TTC549 (cell line): ENCODE measurements around the gene PRKCQ.

Source experiments
- FAIRE-seq: peaks from 2 replicates; lab custom pipeline; 2012; peaks lifted over from hg19 to GRCh38; lab: Jason Lieb, UNC

Gene PRKCQ

GRCh38 chr10:6579904-6580278 lies at the start of gene PRKCQ:
Gene PRKCQ, minus strand, starts transcription at chr10:6580276. Its CDS starts 65,141 bp downstream, at chr10:6515135.
- no peak for FAIRE-seq

GRCh38 chr10:6625428-6625827 lies 45.4 kb upstream of the PRKCQ start:
- no peak for FAIRE-seq

- no peak for FAIRE-seq
These were observed 44.3 kb upstream of the PRKCQ start for GRCh38 chr10:6624392-6624791.

- no peak for FAIRE-seq
These were observed 42.8 kb upstream of the PRKCQ start for GRCh38 chr10:6622921-6623320.

- FAIRE-seq = no peak
These were observed 41.5 kb upstream of the PRKCQ start for GRCh38 chr10:6621536-6621935.

- no peak for FAIRE-seq
These were observed 39.6 kb upstream of the PRKCQ start for GRCh38 chr10:6619660-6620059.

- FAIRE-seq = no peak
These were observed 38.3 kb upstream of the PRKCQ start for GRCh38 chr10:6618340-6618739.

GRCh38 chr10:6617309-6618076 lies 37.4 kb upstream of the PRKCQ start:
- FAIRE-seq = no peak

- no peak for FAIRE-seq
These were observed 35.9 kb upstream of the PRKCQ start for GRCh38 chr10:6615971-6616370.

- FAIRE-seq = no peak
These were observed 32.3 kb upstream of the PRKCQ start for GRCh38 chr10:6612371-6612770.

GRCh38 chr10:6610647-6611046 lies 30.6 kb upstream of the PRKCQ start:
- no peak for FAIRE-seq

- FAIRE-seq = no peak
These were observed 29.5 kb upstream of the PRKCQ start for GRCh38 chr10:6609625-6610024.

GRCh38 chr10:6607778-6608177 lies 27.7 kb upstream of the PRKCQ start:
- no peak for FAIRE-seq

- FAIRE-seq = no peak
These were observed 27.1 kb upstream of the PRKCQ start for GRCh38 chr10:6607182-6607581.

GRCh38 chr10:6603142-6604125 lies 23.4 kb upstream of the PRKCQ start:
- no peak for FAIRE-seq

GRCh38 chr10:6602700-6603084 lies 22.6 kb upstream of the PRKCQ start:
- no peak for FAIRE-seq

- no peak for FAIRE-seq
These were observed 22.1 kb upstream of the PRKCQ start for GRCh38 chr10:6602026-6602699.

- FAIRE-seq = no peak
These were observed 21.2 kb upstream of the PRKCQ start for GRCh38 chr10:6601246-6601805.

- FAIRE-seq = no peak
These were observed 20.3 kb upstream of the PRKCQ start for GRCh38 chr10:6600224-6600987.

- FAIRE-seq = no peak
These were observed 18.6 kb upstream of the PRKCQ start for GRCh38 chr10:6598679-6599078.

GRCh38 chr10:6597478-6597877 lies 17.4 kb upstream of the PRKCQ start:
- no peak for FAIRE-seq

GRCh38 chr10:6595499-6595898 lies 15.4 kb upstream of the PRKCQ start:
- FAIRE-seq = no peak
